ENCODE measurements around the gene TSHR.

The TSHR gene

GRCh38 chr14:81004575-81004974 lies 49.2 kb downstream of the TSHR start:
- Histone ChIP-seq H3K4me1 (ENCODE audit: control insufficient read depth, low read length) (no peaks in the 10 kb centered on the region), H3K27me3 (ENCODE audit: control insufficient read depth, low read length) (no peaks in the 10 kb centered on the region), H3K36me3 (ENCODE audit: control insufficient read depth, low read length) (no peaks in the 10 kb centered on the region), H3K27ac (ENCODE audit: low read depth, low read length) (no peak overlapping the region), H3K4me3 (ENCODE audit: low read length) (no peak overlapping the region), H3K79me2 (ENCODE audit: control insufficient read depth, low read length) (no peaks in the 10 kb centered on the region), H3K9me2 (replicated peaks; ENCODE audit: control insufficient read depth, low read length) (no peaks in the 10 kb centered on the region), H3K4me2 (ENCODE audit: low read length) (no peak overlapping the region), H3F3A (ENCODE audit: control insufficient read depth, insufficient read depth) (0 out of 2 replicates have a peak, but pooled peaks cover 2% of the 10 kb centered on the region), H3K9me3 (ENCODE audit: control insufficient read depth, insufficient read depth, low read length) (no peaks in the 10 kb centered on the region), H4K20me1 (ENCODE audit: control insufficient read depth, insufficient read depth, low read depth, low read length) (no peaks in the 10 kb centered on the region)
- TF ChIP-seq EZH2phosphoT487 (IDR thresholded peaks at IDR 0.05; ENCODE audit: borderline replicate concordance, low read length), result no peak
- TF ChIP-seq, protein P1, sequence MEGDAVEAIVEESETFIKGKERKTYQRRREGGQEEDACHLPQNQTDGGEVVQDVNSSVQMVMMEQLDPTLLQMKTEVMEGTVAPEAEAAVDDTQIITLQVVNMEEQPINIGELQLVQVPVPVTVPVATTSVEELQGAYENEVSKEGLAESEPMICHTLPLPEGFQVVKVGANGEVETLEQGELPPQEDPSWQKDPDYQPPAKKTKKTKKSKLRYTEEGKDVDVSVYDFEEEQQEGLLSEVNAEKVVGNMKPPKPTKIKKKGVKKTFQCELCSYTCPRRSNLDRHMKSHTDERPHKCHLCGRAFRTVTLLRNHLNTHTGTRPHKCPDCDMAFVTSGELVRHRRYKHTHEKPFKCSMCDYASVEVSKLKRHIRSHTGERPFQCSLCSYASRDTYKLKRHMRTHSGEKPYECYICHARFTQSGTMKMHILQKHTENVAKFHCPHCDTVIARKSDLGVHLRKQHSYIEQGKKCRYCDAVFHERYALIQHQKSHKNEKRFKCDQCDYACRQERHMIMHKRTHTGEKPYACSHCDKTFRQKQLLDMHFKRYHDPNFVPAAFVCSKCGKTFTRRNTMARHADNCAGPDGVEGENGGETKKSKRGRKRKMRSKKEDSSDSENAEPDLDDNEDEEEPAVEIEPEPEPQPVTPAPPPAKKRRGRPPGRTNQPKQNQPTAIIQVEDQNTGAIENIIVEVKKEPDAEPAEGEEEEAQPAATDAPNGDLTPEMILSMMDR (IDR thresholded peaks at IDR 0.05; ENCODE audit: low read depth, low read length, poor library complexity, severe bottlenecking), result no peak

DNA sequence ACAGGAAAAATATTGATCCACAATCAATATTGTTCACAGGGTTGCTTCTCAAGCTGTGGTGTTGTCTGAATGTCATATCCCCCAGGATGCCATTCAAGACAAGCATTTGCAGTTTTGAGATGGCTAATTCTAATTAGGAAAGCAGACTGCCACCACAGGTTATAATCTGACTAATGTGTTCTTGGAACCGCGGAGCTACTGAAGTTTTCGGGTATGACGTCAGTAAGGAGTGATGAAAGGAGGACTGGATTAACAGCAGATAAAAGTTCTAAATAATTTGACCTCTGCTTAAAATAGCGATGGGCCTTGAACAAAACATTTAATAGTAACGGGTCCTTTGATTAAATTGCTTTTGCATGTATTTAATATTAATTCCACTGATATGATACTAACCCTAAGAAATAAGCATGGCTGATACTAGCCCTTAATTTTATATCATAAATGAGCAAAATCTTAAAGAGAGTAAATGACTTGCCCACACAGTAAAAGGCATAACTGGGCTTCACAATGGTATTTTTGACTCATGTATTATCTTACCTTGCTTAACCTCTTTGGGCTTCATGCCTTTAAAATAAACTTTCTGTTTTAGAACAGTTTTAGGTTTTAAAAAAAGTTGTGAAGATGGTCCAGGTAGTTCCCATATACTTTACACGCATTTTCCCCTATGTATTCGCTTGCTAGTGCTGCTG lies 50.3 kb downstream of the TSHR start:
- Histone ChIP-seq H3F3A (ENCODE audit: control insufficient read depth, insufficient read depth) (0 out of 2 replicates have a peak, but pooled peaks cover 2% of the 10 kb centered on the region), H3K4me2 (ENCODE audit: low read length) (no peak overlapping the region), H4K20me1 (ENCODE audit: control insufficient read depth, insufficient read depth, low read depth, low read length) (no peaks in the 10 kb centered on the region), H3K79me2 (ENCODE audit: control insufficient read depth, low read length) (no peaks in the 10 kb centered on the region), H3K4me3 (ENCODE audit: low read length) (no peak overlapping the region), H3K9me3 (ENCODE audit: control insufficient read depth, insufficient read depth, low read length) (no peaks in the 10 kb centered on the region), H3K9me2 (replicated peaks; ENCODE audit: control insufficient read depth, low read length) (no peaks in the 10 kb centered on the region), H3K36me3 (ENCODE audit: control insufficient read depth, low read length) (no peaks in the 10 kb centered on the region), H3K27me3 (ENCODE audit: control insufficient read depth, low read length) (no peaks in the 10 kb centered on the region), H3K4me1 (ENCODE audit: control insufficient read depth, low read length) (no peaks in the 10 kb centered on the region), H3K27ac (ENCODE audit: low read depth, low read length) (no peak overlapping the region)
- TF ChIP-seq, protein P1 (IDR thresholded peaks at IDR 0.05; ENCODE audit: low read depth, low read length, poor library complexity, severe bottlenecking), result no peak
- no peak for TF ChIP-seq EZH2phosphoT487 (IDR thresholded peaks at IDR 0.05; ENCODE audit: borderline replicate concordance, low read length)

DNA sequence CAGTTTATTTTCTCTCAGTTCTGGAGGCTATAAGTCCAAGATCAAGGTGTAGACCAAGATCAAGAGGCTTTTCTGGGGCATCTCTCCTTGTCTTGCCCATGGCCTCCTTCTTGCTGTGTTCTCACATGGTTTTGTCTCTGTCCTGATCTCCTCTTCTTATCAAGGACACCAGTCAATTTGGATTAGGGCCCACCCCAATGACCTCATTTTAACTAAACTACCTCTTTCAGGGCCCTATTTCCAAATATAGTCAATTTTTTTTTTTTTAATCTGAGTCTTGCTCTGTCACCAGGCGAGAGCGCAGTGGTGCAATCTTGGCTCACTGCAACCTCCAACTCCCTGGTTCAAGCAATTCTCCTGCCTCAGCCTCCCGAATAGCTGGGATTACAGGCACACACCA lies 50.8 kb downstream of the TSHR start:
- H3K4me1 ChIP-seq (ENCODE audit: control insufficient read depth, low read length), result no peaks in the 10 kb centered on the region
- H3F3A ChIP-seq (ENCODE audit: control insufficient read depth, insufficient read depth), result 0 out of 2 replicates have a peak, but pooled peaks cover 2% of the 10 kb centered on the region
- H3K4me2 ChIP-seq (ENCODE audit: low read length), result no peak overlapping the region
- TF ChIP-seq, protein P1 (IDR thresholded peaks at IDR 0.05; ENCODE audit: low read depth, low read length, poor library complexity, severe bottlenecking), result no peak
- no peak for TF ChIP-seq EZH2phosphoT487 (IDR thresholded peaks at IDR 0.05; ENCODE audit: borderline replicate concordance, low read length)
- no peaks in the 10 kb centered on the region for H3K27me3 ChIP-seq (ENCODE audit: control insufficient read depth, low read length)
- H3K4me3 ChIP-seq (ENCODE audit: low read length), result no peak overlapping the region
- no peaks in the 10 kb centered on the region for H3K9me3 ChIP-seq (ENCODE audit: control insufficient read depth, insufficient read depth, low read length)
- no peaks in the 10 kb centered on the region for H4K20me1 ChIP-seq (ENCODE audit: control insufficient read depth, insufficient read depth, low read depth, low read length)
- no peaks in the 10 kb centered on the region for H3K79me2 ChIP-seq (ENCODE audit: control insufficient read depth, low read length)
- no peak overlapping the region for H3K27ac ChIP-seq (ENCODE audit: low read depth, low read length)
- H3K36me3 ChIP-seq (ENCODE audit: control insufficient read depth, low read length), result no peaks in the 10 kb centered on the region
- no peaks in the 10 kb centered on the region for H3K9me2 ChIP-seq (replicated peaks; ENCODE audit: control insufficient read depth, low read length)

Measured in DOHH2 (cell line).